Measurements from ENCODE around the gene ERBB3. TPM values are rescaled to one million over a fixed set of nuclear protein-coding genes. Genes with fewer than 3 reads are reported as not detected.

Gene ERBB3
- total and polyA plus RNA-seq, 2 of the 8 experiments (the other 6 are each of a cell fraction or from before 2014, with no cell fraction given): 33.9 to 52.4 TPM

- H3K79me2 ChIP-seq (ENCODE audit: control insufficient read depth in 1 of 2, insufficient read depth in 2 of 2, low read length in 2 of 2): peaks cover 6 to 19% of the 10 kb centered on the region in 2 experiments
- H3K36me3 ChIP-seq (ENCODE audit: control insufficient read depth in 2 of 4, insufficient read depth in 4 of 4, low read length in 3 of 4): peaks cover 10 to 36% (median 23%) of the 10 kb centered on the region in 4 experiments
- no peak overlapping the region for H2BK12ac ChIP-seq (ENCODE audit: low read depth, low read length)
- no peaks in the 10 kb centered on the region for H3K27me3 ChIP-seq (replicated peaks in 1 of 4; ENCODE audit: control insufficient read depth in 3 of 4, extremely low read depth in 1 of 4, insufficient read depth in 3 of 4, low read length in 3 of 4)
- peaks cover 0 to 10% (median 4%) of the 10 kb centered on the region in 4 experiments; a peak in 5 of 7 replicates for H3K4me1 ChIP-seq (replicated peaks in 1 of 4; ENCODE audit: control insufficient read depth in 3 of 4, insufficient read depth in 4 of 4, low read length in 3 of 4)
- no peak overlapping the region for H2BK20ac ChIP-seq (ENCODE audit: low read length)
- no peak overlapping the region for H2BK5ac ChIP-seq (ENCODE audit: low read depth, low read length)
- H3K4ac ChIP-seq (replicated peaks; ENCODE audit: insufficient read length, low read depth, low read length): no peak overlapping the region
- peaks cover 0 to 4% of the 10 kb centered on the region in 2 experiments for H4K20me1 ChIP-seq (replicated peaks in 1 of 2; ENCODE audit: control insufficient read depth in 1 of 2, insufficient read depth in 2 of 2, low read length in 2 of 2)
- no peak overlapping the region for H3K9ac ChIP-seq (replicated peaks in 1 of 4; ENCODE audit: extremely low read depth in 1 of 4, low read depth in 3 of 4, low read length in 3 of 4)
- H2BK120ac ChIP-seq (replicated peaks; ENCODE audit: low read depth, low read length): no peak overlapping the region
- H3K27ac ChIP-seq (ENCODE audit: low read depth, low read length): no peak overlapping the region
- no peak overlapping the region for H3K23ac ChIP-seq (ENCODE audit: insufficient read length)
- no peak overlapping the region for H2AFZ ChIP-seq (ENCODE audit: low read length)
- peaks cover 3% of the 10 kb centered on the region; the same call in 1 of the 2 replicates for H3K79me1 ChIP-seq (ENCODE audit: low read depth, low read length)
- H3K18ac ChIP-seq (ENCODE audit: extremely low read depth, low read length): no peak overlapping the region
- ChIA-PET CTCF (ENCODE audit: partially characterized antibody) (interaction anchor here (0.5 to 5.1 kb wide), 11 partner anchors 8 to 211 kb away, joined by 3 to 54 read pairs (median 4); partner anchors contain the start of genes DNAJC14, IKZF4 and SUOX), POLR2A (ENCODE audit: partially characterized antibody) (interaction anchor here (0.6 to 5.2 kb wide), 14 partner anchors 11 to 210 kb away, joined by 3 to 46 read pairs (median 4); partner anchors contain the start of genes IKZF4, PA2G4, RPL41 and SUOX)
- H3K56ac ChIP-seq (replicated peaks; ENCODE audit: insufficient read length, low read depth, low read length): no peak overlapping the region
- no CpG with 5 or more reads among the region's 1 CpG for WGBS, 2 experiments (ENCODE audit: extremely low coverage in 1 of 2, insufficient coverage in 1 of 2, insufficient read length in 1 of 2, insufficient replicate concordance in 2 of 2, low coverage in 1 of 2, low lambda C conversion rate in 2 of 2, missing lambda C conversion rate in 1 of 2)
- H3K4me3 ChIP-seq (ENCODE audit: extremely low read depth in 1 of 4, insufficient read depth in 2 of 4, low read depth in 3 of 4, low read length in 4 of 4): no peak overlapping the region; a peak in 1 of 8 replicates
- peaks cover 4% of the 10 kb centered on the region for H3K23me2 ChIP-seq (ENCODE audit: low read depth, low read length)
- no peak overlapping the region for H4K91ac ChIP-seq (replicated peaks; ENCODE audit: insufficient read length, low read length)
- H3K9me3 ChIP-seq (ENCODE audit: insufficient read depth in 2 of 2, low read depth in 1 of 2, low read length in 1 of 2): no peaks in the 10 kb centered on the region
- no peak for FAIRE-seq
- H3K4me2 ChIP-seq (ENCODE audit: insufficient read depth in 1 of 2, low read depth in 2 of 2, low read length in 2 of 2): peak overlapping the region in 1 of 2 experiments; percentile 91; a peak in 1 of 4 replicates
- no peak for DNase-seq (ENCODE audit: low read depth in 1 of 2, low spot score in 2 of 2)
- H2BK15ac ChIP-seq (ENCODE audit: low read length): no peak overlapping the region
- H4K8ac ChIP-seq (ENCODE audit: extremely low read depth, insufficient read depth, low read length): no peak overlapping the region
- H4K5ac ChIP-seq (ENCODE audit: insufficient read length, low read depth, low read length): no peak overlapping the region
- H3K14ac ChIP-seq (ENCODE audit: insufficient read length): no peak overlapping the region
- H2AK5ac ChIP-seq (ENCODE audit: low read depth, low read length): no peak overlapping the region
- TF ChIP-seq CHD1 (IDR thresholded peaks at IDR 0.05; ENCODE audit: low read depth, low read length): no peak
- no peak for TF ChIP-seq CTBP2 (IDR thresholded peaks at IDR 0.05; ENCODE audit: borderline replicate concordance, insufficient read depth, insufficient read length, low read length)
- TF ChIP-seq EP300 (IDR thresholded peaks at IDR 0.05; ENCODE audit: borderline replicate concordance in 1 of 2, low read depth in 2 of 2, low read length in 2 of 2): no peak
- no peak for TF ChIP-seq SIN3A (conservative IDR thresholded peaks at IDR 0.05 in 1 of 2, IDR thresholded peaks at IDR 0.05 in 1 of 2; ENCODE audit: low read depth in 1 of 2, low read length in 2 of 2)
- no peak for TF ChIP-seq SIX5 (IDR thresholded peaks at IDR 0.05; ENCODE audit: low read depth, low read length)
- TF ChIP-seq GTF2F1 (IDR thresholded peaks at IDR 0.05; ENCODE audit: borderline replicate concordance, low read depth, low read length): no peak
- TF ChIP-seq SRF (IDR thresholded peaks at IDR 0.05; ENCODE audit: low read depth, low read length): no peak
- no peak for TF ChIP-seq EZH2 (IDR thresholded peaks at IDR 0.05; ENCODE audit: low read depth, low read length, severe bottlenecking)
- no peak for TF ChIP-seq NANOG (IDR thresholded peaks at IDR 0.05; ENCODE audit: insufficient read depth, low read depth, low read length, poor library complexity, severe bottlenecking)
- TF ChIP-seq TEAD4 (IDR thresholded peaks at IDR 0.05; ENCODE audit: low read depth, low read length): no peak
- TF ChIP-seq HDAC6 (IDR thresholded peaks at IDR 0.05; ENCODE audit: low read depth, low read length): no peak
- TF ChIP-seq SAP30 (IDR thresholded peaks at IDR 0.05; ENCODE audit: insufficient read depth, insufficient replicate concordance, low read length): no peak
These were observed 39.8 kb upstream of the ERBB3 start for GRCh38 chr12:56040151-56040550.

Measured in H1 (cell line).